Activated CD8-positive, alpha-beta T cell treated with anti-CD3 and anti-CD28 coated beads for 36 hours (primary cell): ENCODE results near the gene NEURL1B. TPM values are rescaled to one million over a fixed set of nuclear protein-coding genes. Genes with fewer than 3 reads are reported as not detected.

Source experiments
- ATAC-seq: fragments of 200-7000 bp; cut with Tn5 transposase; one replicate; pipeline ENCODE4 v1.10.0; 2021; ENCODE audit warnings: mild to moderate bottlenecking, moderate library complexity
- CTCF ChIA-PET: fragments of 350-600 bp; sonication (Branson Sonifier 250); formaldehyde crosslinking; loops from one replicate; lab custom pipeline; 2021; ENCODE audit warnings: antibody characterized with exemption; lab: Charles Lee
- POLR2A ChIA-PET: fragments of 350-600 bp; sonication (Branson Sonifier 250); formaldehyde crosslinking; loops from one replicate; lab custom pipeline; 2021; ENCODE audit warnings: antibody characterized with exemption; lab: Charles Lee
- DNase-seq: peaks from one replicate; pipeline ENCODE4 v3.0.0-alpha.2; 2020
- H3K27ac Mint-ChIP-seq: one replicate; pipeline ENCODE4 v1.8.0; 2021; ENCODE audit warnings: mild to moderate bottlenecking, mixed read lengths
- H3K27me3 Mint-ChIP-seq: one replicate; pipeline ENCODE4 v1.8.0; 2021; ENCODE audit warnings: mixed read lengths
- H3K36me3 Mint-ChIP-seq: one replicate; pipeline ENCODE4 v1.8.0; 2021; ENCODE audit warnings: low read depth, mixed read lengths
- H3K4me1 Mint-ChIP-seq: one replicate; pipeline ENCODE4 v1.8.0; 2021; ENCODE audit warnings: low read depth, mixed read lengths
- H3K4me3 Mint-ChIP-seq: one replicate; pipeline ENCODE4 v1.8.0; 2021; ENCODE audit warnings: mild to moderate bottlenecking, moderate library complexity, mixed read lengths
- H3K9me3 Mint-ChIP-seq: one replicate; pipeline ENCODE4 v1.8.0; 2021; ENCODE audit warnings: mixed read lengths
- CTCF ChIP-seq: fragments of 200-600 bp; IDR thresholded peaks from one replicate; pipeline ENCODE4 v1.8.0; 2022; ENCODE audit warnings: antibody characterized with exemption, mild to moderate bottlenecking
- intact Hi-C: fragments of 100-400 bp; cut with micrococcal nuclease; formaldehyde crosslinking; loops from one replicate; pipeline ENCODE4 v1.10.0; 2022
- total RNA-seq, 2 experiments: library from RNA; stranded (reverse); gene quantifications; one replicate each; pipeline ENCODE4 v1.2.3, GENCODE V29; 2021

Gene NEURL1B
- total RNA-seq, 2 experiments from 2014 or later, result 0.18 to 0.22 TPM

- no peak for ATAC-seq
- intact Hi-C loops, result loop anchor here (1.0 to 10.0 kb wide), 3 partner anchors 55 to 215 kb away; partner anchors contain the start of genes DUSP1 and ERGIC1
- Mint-ChIP-seq H3K27ac (no peak overlapping the region), H3K36me3 (no peaks in the 10 kb centered on the region), H3K27me3 (no peaks in the 10 kb centered on the region), H3K9me3 (no peaks in the 10 kb centered on the region), H3K4me1 (peaks cover 15% of the 10 kb centered on the region), H3K4me3 (no peak overlapping the region)
- POLR2A ChIA-PET, result interaction anchor here (1.1 to 1.2 kb wide), 2 partner anchors 53 to 233 kb away, joined by 3 to 5 read pairs; partner anchors contain the start of gene DUSP1
- DNase-seq, result no peak
- no peak for TF ChIP-seq CTCF
- CTCF ChIA-PET, result interaction anchor here (0.7 to 5.4 kb wide), 28 partner anchors 7 to 422 kb away, joined by 3 to 105 read pairs (median 4); partner anchors contain the start of gene DUSP1
Observed at GRCh38 chr5:172717481-172718195, 76.6 kb downstream of the NEURL1B start.

- H3K9me3 Mint-ChIP-seq, result no peaks in the 10 kb centered on the region
- DNase-seq (no peak), ATAC-seq (no peak)
- peaks cover 16% of the 10 kb centered on the region for H3K4me1 Mint-ChIP-seq
- H3K36me3 Mint-ChIP-seq, result no peaks in the 10 kb centered on the region
- TF ChIP-seq CTCF, result no peak
- no peak overlapping the region for H3K4me3 Mint-ChIP-seq
- intact Hi-C loops, result loop anchor here (5.0 to 10.0 kb wide), 2 partner anchors 54 to 116 kb away; partner anchors contain the start of genes DUSP1 and ERGIC1
- H3K27me3 Mint-ChIP-seq, result no peaks in the 10 kb centered on the region
- POLR2A ChIA-PET, result no interaction called here
- no peak overlapping the region for H3K27ac Mint-ChIP-seq
- CTCF ChIA-PET, result interaction anchor here (1.1 to 5.4 kb wide), 3 partner anchors 54 to 240 kb away, joined by 3 to 105 read pairs (median 12); partner anchors contain the start of gene RPL26L1
Observed at GRCh38 chr5:172718527-172719114, 77.6 kb downstream of the NEURL1B start.

- no peaks in the 10 kb centered on the region for H3K36me3 Mint-ChIP-seq
- no peak overlapping the region for H3K4me3 Mint-ChIP-seq
- ATAC-seq (no peak), DNase-seq (no peak)
- no peak overlapping the region for H3K27ac Mint-ChIP-seq
- no peak for TF ChIP-seq CTCF
- CTCF ChIA-PET, result interaction anchor here (1.1 to 5.4 kb wide), 4 partner anchors 52 to 240 kb away, joined by 3 to 105 read pairs (median 8); partner anchors contain the start of genes DUSP1 and RPL26L1
- H3K9me3 Mint-ChIP-seq, result no peaks in the 10 kb centered on the region
- intact Hi-C loops, result loop anchor here (5.0 to 10.0 kb wide), 2 partner anchors 53 to 116 kb away; partner anchors contain the start of genes DUSP1 and ERGIC1
- peaks cover 16% of the 10 kb centered on the region for H3K4me1 Mint-ChIP-seq
- H3K27me3 Mint-ChIP-seq, result no peaks in the 10 kb centered on the region
- POLR2A ChIA-PET, result interaction anchor here (2.0 kb wide), 1 partner anchor 213 kb away, joined by 8 read pairs; no protein-coding TSS in a partner anchor
Observed at GRCh38 chr5:172719211-172719610, 78.1 kb downstream of the NEURL1B start.

DNA sequence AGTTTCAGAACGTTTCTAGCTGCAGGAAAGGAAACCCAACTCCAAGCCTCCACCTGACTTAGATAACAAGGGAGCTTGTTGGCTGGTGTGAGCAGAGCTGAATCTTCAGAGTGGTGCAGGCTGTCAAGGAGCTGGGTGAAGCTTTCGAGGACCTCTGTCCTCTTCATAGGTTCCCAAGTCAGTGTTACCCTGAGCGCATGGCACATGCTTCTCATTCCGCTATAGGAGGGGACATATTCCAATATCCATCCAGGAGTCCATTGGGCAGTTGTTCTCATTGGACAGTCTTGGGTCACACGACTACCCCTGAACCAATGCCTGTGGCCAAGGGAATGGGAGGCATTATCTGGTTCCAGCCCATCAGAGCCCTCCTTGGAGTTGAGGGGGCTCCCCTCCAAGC lies 79.6 kb downstream of the NEURL1B start:
- Mint-ChIP-seq H3K36me3 (no peaks in the 10 kb centered on the region), H3K9me3 (no peaks in the 10 kb centered on the region), H3K4me1 (peaks cover 16% of the 10 kb centered on the region), H3K27me3 (no peaks in the 10 kb centered on the region), H3K4me3 (no peak overlapping the region), H3K27ac (no peak overlapping the region)
- ChIA-PET CTCF (interaction anchor here (2.2 to 5.4 kb wide), 2 partner anchors 52 to 210 kb away, joined by 12 to 105 read pairs; no protein-coding TSS in a partner anchor), POLR2A (interaction anchor here (1.1 to 2.0 kb wide), 2 partner anchors 50 to 211 kb away, joined by 4 to 8 read pairs; partner anchors contain the start of gene DUSP1)
- intact Hi-C loops, result no loop called here
- TF ChIP-seq CTCF, result no peak
- ATAC-seq (no peak), DNase-seq (no peak)
